ENCODE data around the gene TMEM134. TPM values are rescaled to one million over a fixed set of nuclear protein-coding genes. Genes with fewer than 3 reads are reported as not detected.

The TMEM134 gene
- total and polyA plus RNA-seq, 4 donors = 10.2 to 86.9 (median 63.5) TPM

DNA sequence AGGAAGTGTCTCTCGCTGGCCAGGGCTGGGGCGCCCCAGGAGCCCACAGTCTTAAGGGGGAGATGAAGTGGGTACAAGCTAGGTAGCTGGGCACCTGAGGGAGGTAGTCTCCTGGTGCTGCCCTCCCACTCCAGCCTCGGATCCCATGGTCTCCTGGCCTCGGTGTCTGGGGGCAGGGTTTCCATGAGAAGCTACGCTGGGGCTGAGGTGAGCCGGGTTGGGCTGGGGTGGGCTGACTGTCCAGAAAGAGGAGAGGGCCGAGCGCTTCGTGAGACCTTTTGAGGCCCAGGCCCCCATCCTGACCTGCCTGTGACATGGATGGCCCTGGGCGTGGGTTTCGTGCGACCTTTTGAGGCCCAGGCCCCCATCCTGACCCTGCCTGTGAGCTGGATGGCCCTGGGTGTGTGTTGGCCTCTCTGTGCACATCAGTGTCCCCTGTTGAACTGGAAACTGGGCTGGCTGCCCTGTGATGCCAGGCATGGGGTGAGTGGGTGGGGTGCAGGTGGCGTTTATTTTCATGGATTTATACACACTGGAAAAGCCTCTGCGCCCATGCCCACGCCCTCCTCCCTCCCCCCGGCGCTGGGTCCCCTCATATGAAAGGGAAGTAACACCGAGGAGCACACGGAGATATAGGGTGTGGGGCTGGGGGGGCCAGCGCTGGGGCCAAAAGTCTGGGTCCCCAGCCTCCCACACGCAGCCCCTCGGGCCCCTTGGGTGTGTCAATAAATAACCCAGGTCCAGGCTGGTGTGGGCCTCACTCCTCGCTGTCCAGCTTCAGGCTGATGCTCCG, 22.4 kb upstream of the TMEM134 start:
- WGBS = 89% methylated on average over 24 of the region's 24 CpGs
- Histone ChIP-seq H3K4me1 (ENCODE audit: control insufficient read depth in 4 of 4, insufficient read depth in 4 of 4, low read length in 3 of 4) (peaks cover 0 to 4% (median 0%) of the 10 kb centered on the region in 4 donors), H3K9ac (ENCODE audit: low read depth in 1 of 2, low read length in 2 of 2) (no peak overlapping the region), H3K27me3 (ENCODE audit: control insufficient read depth in 4 of 4, insufficient read depth in 4 of 4, low read length in 3 of 4) (no peaks in the 10 kb centered on the region), H3K9me3 (ENCODE audit: control insufficient read depth in 4 of 4, low read length in 3 of 4) (no peaks in the 10 kb centered on the region), H3K27ac (ENCODE audit: low read depth in 1 of 2, low read length in 2 of 2) (no peak overlapping the region), H3K4me3 (ENCODE audit: low read depth in 1 of 3, low read length in 3 of 3) (no peak overlapping the region), H3K36me3 (ENCODE audit: control insufficient read depth in 4 of 4, insufficient read depth in 3 of 4, low read depth in 1 of 4, low read length in 3 of 4) (peaks cover 4 to 51% (median 18%) of the 10 kb centered on the region in 4 donors)
- TF ChIP-seq YY1 (IDR thresholded peaks at IDR 0.05) (no peak), FOXA1 (IDR thresholded peaks at IDR 0.05) (no peak), SP1 (IDR thresholded peaks at IDR 0.05) (no peak), RAD21 (IDR thresholded peaks at IDR 0.05) (no peak), GABPA (IDR thresholded peaks at IDR 0.05 in 1 of 2, conservative IDR thresholded peaks at IDR 0.05 in 1 of 2) (no peak), EGR1 (IDR thresholded peaks at IDR 0.05; ENCODE audit: low read depth in 2 of 2) (no peak), JUND (IDR thresholded peaks at IDR 0.05) (no peak), RXRA (IDR thresholded peaks at IDR 0.05) (no peak)
- TF ChIP-seq, protein P1, sequence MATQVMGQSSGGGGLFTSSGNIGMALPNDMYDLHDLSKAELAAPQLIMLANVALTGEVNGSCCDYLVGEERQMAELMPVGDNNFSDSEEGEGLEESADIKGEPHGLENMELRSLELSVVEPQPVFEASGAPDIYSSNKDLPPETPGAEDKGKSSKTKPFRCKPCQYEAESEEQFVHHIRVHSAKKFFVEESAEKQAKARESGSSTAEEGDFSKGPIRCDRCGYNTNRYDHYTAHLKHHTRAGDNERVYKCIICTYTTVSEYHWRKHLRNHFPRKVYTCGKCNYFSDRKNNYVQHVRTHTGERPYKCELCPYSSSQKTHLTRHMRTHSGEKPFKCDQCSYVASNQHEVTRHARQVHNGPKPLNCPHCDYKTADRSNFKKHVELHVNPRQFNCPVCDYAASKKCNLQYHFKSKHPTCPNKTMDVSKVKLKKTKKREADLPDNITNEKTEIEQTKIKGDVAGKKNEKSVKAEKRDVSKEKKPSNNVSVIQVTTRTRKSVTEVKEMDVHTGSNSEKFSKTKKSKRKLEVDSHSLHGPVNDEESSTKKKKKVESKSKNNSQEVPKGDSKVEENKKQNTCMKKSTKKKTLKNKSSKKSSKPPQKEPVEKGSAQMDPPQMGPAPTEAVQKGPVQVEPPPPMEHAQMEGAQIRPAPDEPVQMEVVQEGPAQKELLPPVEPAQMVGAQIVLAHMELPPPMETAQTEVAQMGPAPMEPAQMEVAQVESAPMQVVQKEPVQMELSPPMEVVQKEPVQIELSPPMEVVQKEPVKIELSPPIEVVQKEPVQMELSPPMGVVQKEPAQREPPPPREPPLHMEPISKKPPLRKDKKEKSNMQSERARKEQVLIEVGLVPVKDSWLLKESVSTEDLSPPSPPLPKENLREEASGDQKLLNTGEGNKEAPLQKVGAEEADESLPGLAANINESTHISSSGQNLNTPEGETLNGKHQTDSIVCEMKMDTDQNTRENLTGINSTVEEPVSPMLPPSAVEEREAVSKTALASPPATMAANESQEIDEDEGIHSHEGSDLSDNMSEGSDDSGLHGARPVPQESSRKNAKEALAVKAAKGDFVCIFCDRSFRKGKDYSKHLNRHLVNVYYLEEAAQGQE (IDR thresholded peaks at IDR 0.05) = no peak
- TF ChIP-seq, protein P2, sequence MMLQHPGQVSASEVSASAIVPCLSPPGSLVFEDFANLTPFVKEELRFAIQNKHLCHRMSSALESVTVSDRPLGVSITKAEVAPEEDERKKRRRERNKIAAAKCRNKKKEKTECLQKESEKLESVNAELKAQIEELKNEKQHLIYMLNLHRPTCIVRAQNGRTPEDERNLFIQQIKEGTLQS (IDR thresholded peaks at IDR 0.05) = no peak
- TF ChIP-seq, protein P3, sequence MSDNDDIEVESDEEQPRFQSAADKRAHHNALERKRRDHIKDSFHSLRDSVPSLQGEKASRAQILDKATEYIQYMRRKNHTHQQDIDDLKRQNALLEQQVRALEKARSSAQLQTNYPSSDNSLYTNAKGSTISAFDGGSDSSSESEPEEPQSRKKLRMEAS (IDR thresholded peaks at IDR 0.05) = no peak
- DNase-seq (ENCODE audit: low spot score) = no peak

DNA sequence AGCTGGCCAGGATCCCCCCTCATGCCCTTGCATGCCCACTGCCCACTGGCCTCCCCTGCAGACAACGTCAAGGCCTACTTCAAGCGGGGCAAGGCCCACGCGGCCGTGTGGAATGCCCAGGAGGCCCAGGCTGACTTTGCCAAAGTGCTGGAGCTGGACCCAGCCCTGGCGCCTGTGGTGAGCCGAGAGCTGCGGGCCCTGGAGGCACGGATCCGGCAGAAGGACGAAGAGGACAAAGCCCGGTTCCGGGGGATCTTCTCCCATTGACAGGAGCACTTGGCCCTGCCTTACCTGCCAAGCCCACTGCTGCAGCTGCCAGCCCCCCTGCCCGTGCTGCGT, 21.6 kb upstream of the TMEM134 start:
- WGBS = 93% methylated on average over 15 of the region's 15 CpGs
- Histone ChIP-seq H3K27ac (ENCODE audit: low read depth in 1 of 2, low read length in 2 of 2) (no peak overlapping the region), H3K4me1 (ENCODE audit: control insufficient read depth in 4 of 4, insufficient read depth in 4 of 4, low read length in 3 of 4) (peaks cover 0 to 5% (median 3%) of the 10 kb centered on the region in 4 donors), H3K27me3 (ENCODE audit: control insufficient read depth in 4 of 4, insufficient read depth in 4 of 4, low read length in 3 of 4) (no peaks in the 10 kb centered on the region), H3K36me3 (ENCODE audit: control insufficient read depth in 4 of 4, insufficient read depth in 3 of 4, low read depth in 1 of 4, low read length in 3 of 4) (peaks cover 4 to 50% (median 18%) of the 10 kb centered on the region in 4 donors), H3K9me3 (ENCODE audit: control insufficient read depth in 4 of 4, low read length in 3 of 4) (no peaks in the 10 kb centered on the region), H3K4me3 (ENCODE audit: low read depth in 1 of 3, low read length in 3 of 3) (no peak overlapping the region), H3K9ac (ENCODE audit: low read depth in 1 of 2, low read length in 2 of 2) (no peak overlapping the region)
- TF ChIP-seq RXRA (IDR thresholded peaks at IDR 0.05) (no peak), HNF4G (IDR thresholded peaks at IDR 0.05) (no peak), EGR1 (IDR thresholded peaks at IDR 0.05; ENCODE audit: low read depth in 2 of 2) (no peak), RAD21 (IDR thresholded peaks at IDR 0.05) (no peak), NR2F2 (IDR thresholded peaks at IDR 0.05) (no peak), FOXA1 (IDR thresholded peaks at IDR 0.05) (no peak), HNF4A (conservative IDR thresholded peaks at IDR 0.05) (no peak), SP1 (IDR thresholded peaks at IDR 0.05) (no peak), GABPA (IDR thresholded peaks at IDR 0.05 in 1 of 2, conservative IDR thresholded peaks at IDR 0.05 in 1 of 2) (no peak), YY1 (IDR thresholded peaks at IDR 0.05) (no peak), FOXA2 (IDR thresholded peaks at IDR 0.05) (no peak), TAF1 (conservative IDR thresholded peaks at IDR 0.05) (no peak), JUND (IDR thresholded peaks at IDR 0.05) (no peak)
- TF ChIP-seq, protein P4, sequence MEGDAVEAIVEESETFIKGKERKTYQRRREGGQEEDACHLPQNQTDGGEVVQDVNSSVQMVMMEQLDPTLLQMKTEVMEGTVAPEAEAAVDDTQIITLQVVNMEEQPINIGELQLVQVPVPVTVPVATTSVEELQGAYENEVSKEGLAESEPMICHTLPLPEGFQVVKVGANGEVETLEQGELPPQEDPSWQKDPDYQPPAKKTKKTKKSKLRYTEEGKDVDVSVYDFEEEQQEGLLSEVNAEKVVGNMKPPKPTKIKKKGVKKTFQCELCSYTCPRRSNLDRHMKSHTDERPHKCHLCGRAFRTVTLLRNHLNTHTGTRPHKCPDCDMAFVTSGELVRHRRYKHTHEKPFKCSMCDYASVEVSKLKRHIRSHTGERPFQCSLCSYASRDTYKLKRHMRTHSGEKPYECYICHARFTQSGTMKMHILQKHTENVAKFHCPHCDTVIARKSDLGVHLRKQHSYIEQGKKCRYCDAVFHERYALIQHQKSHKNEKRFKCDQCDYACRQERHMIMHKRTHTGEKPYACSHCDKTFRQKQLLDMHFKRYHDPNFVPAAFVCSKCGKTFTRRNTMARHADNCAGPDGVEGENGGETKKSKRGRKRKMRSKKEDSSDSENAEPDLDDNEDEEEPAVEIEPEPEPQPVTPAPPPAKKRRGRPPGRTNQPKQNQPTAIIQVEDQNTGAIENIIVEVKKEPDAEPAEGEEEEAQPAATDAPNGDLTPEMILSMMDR (IDR thresholded peaks at IDR 0.05; ENCODE audit: low read depth, low read length, missing input control) = no peak
- TF ChIP-seq, protein P1 (IDR thresholded peaks at IDR 0.05) = no peak
- TF ChIP-seq, protein P5, sequence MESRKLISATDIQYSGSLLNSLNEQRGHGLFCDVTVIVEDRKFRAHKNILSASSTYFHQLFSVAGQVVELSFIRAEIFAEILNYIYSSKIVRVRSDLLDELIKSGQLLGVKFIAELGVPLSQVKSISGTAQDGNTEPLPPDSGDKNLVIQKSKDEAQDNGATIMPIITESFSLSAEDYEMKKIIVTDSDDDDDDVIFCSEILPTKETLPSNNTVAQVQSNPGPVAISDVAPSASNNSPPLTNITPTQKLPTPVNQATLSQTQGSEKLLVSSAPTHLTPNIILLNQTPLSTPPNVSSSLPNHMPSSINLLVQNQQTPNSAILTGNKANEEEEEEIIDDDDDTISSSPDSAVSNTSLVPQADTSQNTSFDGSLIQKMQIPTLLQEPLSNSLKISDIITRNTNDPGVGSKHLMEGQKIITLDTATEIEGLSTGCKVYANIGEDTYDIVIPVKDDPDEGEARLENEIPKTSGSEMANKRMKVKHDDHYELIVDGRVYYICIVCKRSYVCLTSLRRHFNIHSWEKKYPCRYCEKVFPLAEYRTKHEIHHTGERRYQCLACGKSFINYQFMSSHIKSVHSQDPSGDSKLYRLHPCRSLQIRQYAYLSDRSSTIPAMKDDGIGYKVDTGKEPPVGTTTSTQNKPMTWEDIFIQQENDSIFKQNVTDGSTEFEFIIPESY (IDR thresholded peaks at IDR 0.05) = no peak
- TF ChIP-seq, protein P2 (IDR thresholded peaks at IDR 0.05) = no peak
- TF ChIP-seq, protein P3 (IDR thresholded peaks at IDR 0.05) = no peak
- DNase-seq (ENCODE audit: low spot score) = no peak
